C4-2B (cell line): ENCODE results near the gene KIAA0825.

ENCODE experiments used
- H3K27ac ChIP-seq: fragments of 450-650 bp; 2 replicates; pipeline ENCODE4 v1.5.1; 2017
- CTCF ChIP-seq: fragments of 450-650 bp; conservative IDR thresholded peaks from 2 replicates; pipeline ENCODE4 v1.5.1; 2017; ENCODE audit warnings: mild to moderate bottlenecking
- ZFX ChIP-seq: fragments of 450-650 bp; IDR thresholded peaks from 2 replicates; pipeline ENCODE4 v1.6.1; 2017

KIAA0825 gene

GRCh38 chr5:94463739-94464138, 154.7 kb downstream of the KIAA0825 start:
- TF ChIP-seq CTCF = no peak
- TF ChIP-seq ZFX = no peak
- no peak overlapping the region for H3K27ac ChIP-seq

- TF ChIP-seq CTCF (no peak), ZFX (no peak)
- no peak overlapping the region for H3K27ac ChIP-seq
These were observed 157.3 kb downstream of the KIAA0825 start for GRCh38 chr5:94461131-94461530.

DNA sequence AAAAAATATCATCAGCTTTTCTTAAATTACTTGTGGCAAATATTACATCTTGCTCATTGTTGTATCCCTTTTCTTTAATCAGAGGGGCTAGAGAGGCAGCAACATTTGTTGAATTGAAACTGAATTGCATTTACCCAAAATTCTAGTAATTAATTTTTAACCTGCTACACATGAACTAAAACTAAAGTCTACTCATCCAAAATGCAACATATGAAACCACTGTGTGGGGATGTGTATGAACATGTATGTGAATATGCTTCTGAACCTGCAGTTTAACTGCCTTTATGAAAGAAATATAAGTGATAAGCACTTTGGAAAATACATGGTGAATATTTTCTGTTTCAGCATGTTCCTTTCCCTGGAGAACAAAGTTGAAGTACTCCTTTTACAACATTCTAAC, 158.5 kb downstream of the KIAA0825 start:
- TF ChIP-seq ZFX = no peak
- TF ChIP-seq CTCF = no peak

GRCh38 chr5:94457788-94458187, 160.6 kb downstream of the KIAA0825 start:
- no peak overlapping the region for H3K27ac ChIP-seq
- no peak for TF ChIP-seq ZFX
- no peak for TF ChIP-seq CTCF

More for the DNA sequence above, 158.5 kb downstream of the KIAA0825 start:
- no peak overlapping the region for H3K27ac ChIP-seq

GRCh38 chr5:94445726-94446125, 172.7 kb downstream of the KIAA0825 start:
- no peak overlapping the region for H3K27ac ChIP-seq
- no peak for TF ChIP-seq ZFX
- no peak for TF ChIP-seq CTCF

- TF ChIP-seq ZFX (no peak), CTCF (no peak)
- H3K27ac ChIP-seq = no peak overlapping the region
These were observed 175.4 kb downstream of the KIAA0825 start for GRCh38 chr5:94442991-94443390.

DNA sequence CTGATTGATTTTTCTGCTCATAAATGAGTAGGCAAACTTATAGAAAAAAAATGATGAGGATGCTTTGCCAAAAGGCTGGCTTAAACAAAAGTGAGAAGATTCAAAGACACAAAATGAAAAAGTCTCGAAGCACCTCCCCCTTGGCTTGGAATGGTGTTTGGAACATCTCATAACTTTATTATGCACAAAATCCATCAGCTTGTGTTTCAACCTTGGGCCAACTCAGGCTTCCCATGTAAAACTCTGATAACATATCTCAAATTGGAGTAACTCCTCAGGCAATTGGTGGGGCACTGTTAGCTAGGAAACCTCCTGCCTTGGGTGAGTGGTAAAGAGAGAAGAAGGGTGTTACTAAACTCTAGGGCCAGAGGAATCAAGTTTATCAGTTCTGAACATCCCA, 176.3 kb downstream of the KIAA0825 start:
- H3K27ac ChIP-seq = no peak overlapping the region
- TF ChIP-seq CTCF (no peak), ZFX (no peak)
